Caco-2 (cell line): ENCODE results near the gene CACUL1. TPM values are rescaled to one million over a fixed set of nuclear protein-coding genes. Genes with fewer than 3 reads are reported as not detected.

Experiments
- BruUV-seq: library from RNA; stranded (reverse); fragments of 400-500 nt; replicated peaks from 2 replicates; lab custom pipeline; 2021; lab: Mats Ljungman, UMichigan
- CTCF ChIA-PET: fragments of 300-600 bp; sonication (Branson Sonifier 250); formaldehyde crosslinking; loops from one replicate; lab custom pipeline; 2022; ENCODE audit warnings: antibody characterized with exemption; lab: Charles Lee
- POLR2A ChIA-PET: fragments of 300-600 bp; sonication (Branson Sonifier 250); formaldehyde crosslinking; loops from one replicate; lab custom pipeline; 2022; ENCODE audit warnings: antibody characterized with exemption; lab: Charles Lee
- DNase-seq, 2 experiments: peaks; one replicate each; pipeline versions ENCODE4 v3.0.0 to v3.0.0-alpha.2; 2020 to 2022
- H3K27me3 ChIP-seq: replicated peaks from 2 replicates; pipeline ENCODE4 v1.6.0; 2011; ENCODE audit warnings: low read length; ENCODE audit not compliant: control insufficient read depth, insufficient read depth
- H3K36me3 ChIP-seq: 2 replicates; pipeline ENCODE4 v1.5.1; 2011; ENCODE audit warnings: low read length; ENCODE audit not compliant: control insufficient read depth, insufficient read depth
- H3K4me1 ChIP-seq: fragments of 250-450 bp; sonication (Bioruptor Pico); 2 replicates; pipeline ENCODE4 v1.5.1; 2020; ENCODE audit warnings: mild to moderate bottlenecking
- H3K4me3 ChIP-seq: 2 replicates; pipeline ENCODE4 v1.5.1; 2011; ENCODE audit warnings: low read depth, mild to moderate bottlenecking, control low read depth, low read length
- H3K9me3 ChIP-seq: fragments of 250-450 bp; sonication (Bioruptor Pico); 2 replicates; pipeline ENCODE4 v1.5.1; 2020; ENCODE audit warnings: mild to moderate bottlenecking, moderate library complexity
- H3K27ac Mint-ChIP-seq: one replicate; pipeline ENCODE4 v1.8.0; 2022; ENCODE audit warnings: mixed read lengths; ENCODE audit not compliant: unreplicated experiment
- H3K27me3 Mint-ChIP-seq: one replicate; pipeline ENCODE4 v1.8.0; 2022; ENCODE audit warnings: mixed read lengths; ENCODE audit not compliant: insufficient read depth, unreplicated experiment
- H3K36me3 Mint-ChIP-seq: one replicate; pipeline ENCODE4 v1.8.0; 2022; ENCODE audit warnings: mild to moderate bottlenecking, mixed read lengths; ENCODE audit not compliant: insufficient read depth, unreplicated experiment
- H3K4me1 Mint-ChIP-seq: one replicate; pipeline ENCODE4 v1.8.0; 2022; ENCODE audit warnings: low read depth, mixed read lengths; ENCODE audit not compliant: unreplicated experiment
- H3K4me3 Mint-ChIP-seq: one replicate; pipeline ENCODE4 v1.8.0; 2022; ENCODE audit warnings: mild to moderate bottlenecking, moderate library complexity, mixed read lengths; ENCODE audit not compliant: unreplicated experiment
- H3K9me3 Mint-ChIP-seq: one replicate; pipeline ENCODE4 v1.8.0; 2022; ENCODE audit warnings: mixed read lengths; ENCODE audit not compliant: unreplicated experiment
- intact Hi-C: fragments of 100-400 bp; cut with micrococcal nuclease; formaldehyde crosslinking; loops from one replicate; pipeline ENCODE4 v1.10.0; 2022; ENCODE audit not compliant: unreplicated experiment
- total RNA-seq: library from RNA; stranded (reverse); gene quantifications from 2 replicates; pipeline ENCODE4 v1.2.3, GENCODE V29; 2022
- TF ChIP-seq, protein P1 (sequence below), 2 experiments: fragments of 200-600 bp in 1 of 2; IDR thresholded peaks; 1 replicate in 1 of 2; 2 replicates in 1 of 2; pipeline versions ENCODE4 v1.5.1 to v1.8.0; 2011 to 2022; ENCODE audit warnings: antibody characterized with exemption in 1 of 2, control low read depth in 1 of 2, inconsistent platforms in 1 of 2, low read depth in 1 of 2, low read length in 1 of 2, mild to moderate bottlenecking in 1 of 2, moderate library complexity in 1 of 2; ENCODE audit not compliant: insufficient read depth in 1 of 2, severe bottlenecking in 1 of 2, unreplicated experiment in 1 of 2

The CACUL1 gene
- total RNA-seq, 1 experiment from 2014 or later = 39.2 TPM

GRCh38 chr10:118721539-118721876 is 33.3 kb downstream of the CACUL1 start:
- Mint-ChIP-seq H3K9me3 (no peaks in the 10 kb centered on the region), H3K4me1 (no peaks in the 10 kb centered on the region), H3K36me3 (peaks cover 11% of the 10 kb centered on the region), H3K27ac (no peak overlapping the region), H3K27me3 (no peaks in the 10 kb centered on the region), H3K4me3 (no peak overlapping the region)
- Histone ChIP-seq H3K4me3 (no peak overlapping the region), H3K27me3 (no peaks in the 10 kb centered on the region), H3K9me3 (no peaks in the 10 kb centered on the region), H3K4me1 (no peaks in the 10 kb centered on the region), H3K36me3 (peaks cover 2% of the 10 kb centered on the region)
- DNase-seq = no peak
- no TSS peak for BruUV-seq
- intact Hi-C loops = loop anchor here (1.0 kb wide), 1 partner anchor 153 kb away; no protein-coding TSS in a partner anchor
- TF ChIP-seq, protein P1, sequence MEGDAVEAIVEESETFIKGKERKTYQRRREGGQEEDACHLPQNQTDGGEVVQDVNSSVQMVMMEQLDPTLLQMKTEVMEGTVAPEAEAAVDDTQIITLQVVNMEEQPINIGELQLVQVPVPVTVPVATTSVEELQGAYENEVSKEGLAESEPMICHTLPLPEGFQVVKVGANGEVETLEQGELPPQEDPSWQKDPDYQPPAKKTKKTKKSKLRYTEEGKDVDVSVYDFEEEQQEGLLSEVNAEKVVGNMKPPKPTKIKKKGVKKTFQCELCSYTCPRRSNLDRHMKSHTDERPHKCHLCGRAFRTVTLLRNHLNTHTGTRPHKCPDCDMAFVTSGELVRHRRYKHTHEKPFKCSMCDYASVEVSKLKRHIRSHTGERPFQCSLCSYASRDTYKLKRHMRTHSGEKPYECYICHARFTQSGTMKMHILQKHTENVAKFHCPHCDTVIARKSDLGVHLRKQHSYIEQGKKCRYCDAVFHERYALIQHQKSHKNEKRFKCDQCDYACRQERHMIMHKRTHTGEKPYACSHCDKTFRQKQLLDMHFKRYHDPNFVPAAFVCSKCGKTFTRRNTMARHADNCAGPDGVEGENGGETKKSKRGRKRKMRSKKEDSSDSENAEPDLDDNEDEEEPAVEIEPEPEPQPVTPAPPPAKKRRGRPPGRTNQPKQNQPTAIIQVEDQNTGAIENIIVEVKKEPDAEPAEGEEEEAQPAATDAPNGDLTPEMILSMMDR (IDR thresholded peaks at IDR 0.05; ENCODE audit: insufficient read depth in 1 of 2, low read depth in 1 of 2, low read length in 1 of 2, severe bottlenecking in 1 of 2, unreplicated experiment in 1 of 2) = no peak
- ChIA-PET POLR2A (no interaction called here), CTCF (interaction anchor here (0.6 to 1.5 kb wide), 9 partner anchors 9 to 153 kb away, joined by 3 to 13 read pairs (median 4); partner anchors contain the start of gene CACUL1)

GRCh38 chr10:118720685-118721538 is 33.9 kb downstream of the CACUL1 start:
- POLR2A ChIA-PET = no interaction called here
- intact Hi-C loops = loop anchor here (1.0 kb wide), 1 partner anchor 153 kb away; no protein-coding TSS in a partner anchor
- Histone ChIP-seq H3K4me1 (no peaks in the 10 kb centered on the region), H3K4me3 (no peak overlapping the region), H3K9me3 (no peaks in the 10 kb centered on the region), H3K27me3 (no peaks in the 10 kb centered on the region), H3K36me3 (peaks cover 2% of the 10 kb centered on the region)
- Mint-ChIP-seq H3K4me1 (no peaks in the 10 kb centered on the region), H3K36me3 (peaks cover 16% of the 10 kb centered on the region), H3K9me3 (no peaks in the 10 kb centered on the region), H3K27me3 (no peaks in the 10 kb centered on the region), H3K27ac (no peak overlapping the region), H3K4me3 (no peak overlapping the region)
- CTCF ChIA-PET = interaction anchor here (0.6 to 1.5 kb wide), 9 partner anchors 9 to 153 kb away, joined by 3 to 13 read pairs (median 4); partner anchors contain the start of gene CACUL1
- TF ChIP-seq, protein P1 (IDR thresholded peaks at IDR 0.05; ENCODE audit: insufficient read depth in 1 of 2, low read depth in 1 of 2, low read length in 1 of 2, severe bottlenecking in 1 of 2, unreplicated experiment in 1 of 2) = peak; percentile 51 to 66
- no TSS peak for BruUV-seq
- peak in 1 of 2 experiments; percentile 62 for DNase-seq

DNA sequence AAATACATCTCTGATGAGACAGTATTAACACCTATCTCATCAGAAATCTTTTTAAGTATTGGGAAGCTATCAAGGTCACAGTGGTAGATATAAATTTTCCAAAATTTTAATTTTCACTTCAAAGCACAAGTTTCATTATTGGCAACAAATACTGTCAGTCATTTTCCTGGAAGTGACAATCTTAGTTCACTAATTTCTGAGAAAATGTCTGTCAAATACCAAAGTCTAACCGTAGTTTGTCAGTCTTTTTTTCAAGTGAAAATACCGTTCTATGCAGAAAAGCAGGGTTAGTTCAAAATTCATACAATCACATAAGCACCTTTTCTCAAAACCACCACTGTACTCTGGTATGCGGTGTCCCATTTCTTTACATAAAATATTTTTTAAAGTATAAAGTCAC is 40.4 kb downstream of the CACUL1 start:
- intact Hi-C loops = no loop called here
- H3K4me3 Mint-ChIP-seq = no peak overlapping the region
- TF ChIP-seq, protein P1 (IDR thresholded peaks at IDR 0.05; ENCODE audit: insufficient read depth in 1 of 2, low read depth in 1 of 2, low read length in 1 of 2, severe bottlenecking in 1 of 2, unreplicated experiment in 1 of 2) = no peak
- H3K4me1 Mint-ChIP-seq = no peaks in the 10 kb centered on the region
- Histone ChIP-seq H3K9me3 (no peaks in the 10 kb centered on the region), H3K4me3 (no peak overlapping the region), H3K4me1 (no peaks in the 10 kb centered on the region), H3K27me3 (no peaks in the 10 kb centered on the region), H3K36me3 (peaks cover 2% of the 10 kb centered on the region)
- no peaks in the 10 kb centered on the region for H3K27me3 Mint-ChIP-seq
- no peak for DNase-seq
- no TSS peak for BruUV-seq
- H3K27ac Mint-ChIP-seq = no peak overlapping the region
- H3K36me3 Mint-ChIP-seq = peaks cover 10% of the 10 kb centered on the region
- ChIA-PET POLR2A (no interaction called here), CTCF (no interaction called here)
- no peaks in the 10 kb centered on the region for H3K9me3 Mint-ChIP-seq
